A549 treated with dexamethasone at 1 μM for 4 hours (cell line): ENCODE measurements around the gene NOS1AP. TPM values are rescaled to one million over a fixed set of nuclear protein-coding genes. Genes with fewer than 3 reads are reported as not detected.

Experiments
- total RNA-seq: library from RNA; stranded (reverse); fragments of 200-300 nt; extraction: Qiagen RNA extraction; gene quantifications from 5 replicates; pipeline ENCODE4 v1.2.3, GENCODE V29; 2022

Gene NOS1AP
- 0.14 to 0.40 TPM (median 0.27 TPM) in 5 replicates for total RNA-seq

GRCh38 chr1:162069334-162070093 lies at the start of gene NOS1AP:
Gene NOS1AP (plus strand): TSS chr1:162069691. CDS start chr1:162070178, 487 bp downstream.

GRCh38 chr1:162023547-162024501 lies 45.7 kb upstream of the NOS1AP start, which contains the start of gene OLFML2B:
Gene OLFML2B (minus strand): TSS chr1:162023869. CDS start chr1:162023430, 439 bp downstream.

GRCh38 chr1:162376691-162377090 lies 307.2 kb downstream of the NOS1AP start, which contains the start of gene SPATA46:
Gene SPATA46 (minus strand): TSS chr1:162376854. CDS start chr1:162376790, 64 bp downstream.

GRCh38 chr1:162381383-162381782 lies 311.9 kb downstream of the NOS1AP start, which contains the start of gene C1orf226:
Gene C1orf226 (plus strand): TSS chr1:162381728. CDS start chr1:162381902, 174 bp downstream.

GRCh38 chr1:162412002-162412401 lies 342.5 kb downstream of the NOS1AP start, which contains the start of gene SH2D1B:
Gene SH2D1B (minus strand): TSS chr1:162412136. CDS start chr1:162412016, 120 bp downstream.

Other genes starting within 250 kb of the NOS1AP start
- gene OLFML2B, start 45.8 kb upstream of the NOS1AP start, total RNA-seq = 0.33 to 0.68 TPM (median 0.51 TPM) in 5 replicates